Fibroblast of the conjunctiva (primary cell): ENCODE data around the gene MLH1.
A peak's percentile ranks its signal among the peaks of the same experiment; 100 is the strongest.
"Not testable (repeated sequence)": the region's sequence is repeated elsewhere in the genome, so short reads cannot be mapped to it uniquely, and the experiment has no call there.

ENCODE experiments used
- DNase-seq: peaks from one replicate; pipeline ENCODE4 v3.0.0-alpha.2; 2010; ENCODE audit warnings: low read depth

MLH1 gene

GRCh38 chr3:37039161-37039846 lies 46.0 kb downstream of the MLH1 start:
- DNase-seq, result no peak

GRCh38 chr3:37040231-37040630 lies 46.9 kb downstream of the MLH1 start:
- no peak for DNase-seq

- DNase-seq, result no peak
Measured at GRCh38 chr3:37041546-37042195, 48.4 kb downstream of the MLH1 start.

GRCh38 chr3:37042712-37043111 lies 49.4 kb downstream of the MLH1 start:
- DNase-seq, result not testable (repeated sequence)

- DNase-seq, result no peak
Measured at GRCh38 chr3:37050282-37050681, 57.0 kb downstream of the MLH1 start.

- DNase-seq, result no peak
Measured at GRCh38 chr3:37052860-37053259, 59.5 kb downstream of the MLH1 start.

- no peak for DNase-seq
Measured at GRCh38 chr3:37053337-37053736, 60.0 kb downstream of the MLH1 start.

- no peak for DNase-seq
Measured at GRCh38 chr3:37053753-37054152, 60.4 kb downstream of the MLH1 start.

- DNase-seq, result peak; percentile 57
Measured at GRCh38 chr3:37054370-37054769, 61.1 kb downstream of the MLH1 start.

GRCh38 chr3:37055077-37055476 lies 61.8 kb downstream of the MLH1 start:
- not testable (repeated sequence) for DNase-seq

GRCh38 chr3:37056826-37057225 lies 63.5 kb downstream of the MLH1 start:
- no peak for DNase-seq

- DNase-seq, result no peak
Measured at GRCh38 chr3:37058117-37058516, 64.8 kb downstream of the MLH1 start.

GRCh38 chr3:37064747-37065146 lies 71.4 kb downstream of the MLH1 start:
- DNase-seq, result no peak

- DNase-seq, result no peak
Measured at GRCh38 chr3:37067577-37067976, 74.3 kb downstream of the MLH1 start.

- no peak for DNase-seq
Measured at GRCh38 chr3:37068031-37068430, 74.7 kb downstream of the MLH1 start.

- DNase-seq, result no peak
Measured at GRCh38 chr3:37071921-37072320, 78.6 kb downstream of the MLH1 start.

GRCh38 chr3:37072892-37073291 lies 79.6 kb downstream of the MLH1 start:
- peak; percentile 63 for DNase-seq

GRCh38 chr3:37074178-37074577 lies 80.9 kb downstream of the MLH1 start:
- peak; percentile 26 for DNase-seq

GRCh38 chr3:37075955-37076354 lies 82.6 kb downstream of the MLH1 start:
- no peak for DNase-seq

GRCh38 chr3:37082317-37082716 lies 89.0 kb downstream of the MLH1 start:
- no peak for DNase-seq

- DNase-seq, result no peak
Measured at GRCh38 chr3:37086918-37087317, 93.6 kb downstream of the MLH1 start.

- DNase-seq, result no peak
Measured at GRCh38 chr3:37087870-37088269, 94.6 kb downstream of the MLH1 start.

GRCh38 chr3:37092484-37092883 lies 99.2 kb downstream of the MLH1 start:
- DNase-seq, result no peak

GRCh38 chr3:37093481-37093880 lies 100.2 kb downstream of the MLH1 start:
- no peak for DNase-seq
